B cell (primary cell): ENCODE data around the gene BLOC1S5.

Experiments
- CTCF ChIP-seq: fragments of 200-600 bp; IDR thresholded peaks from one replicate; pipeline ENCODE4 v1.8.0; 2022; ENCODE audit warnings: antibody characterized with exemption, mild to moderate bottlenecking
- EZH2 ChIP-seq: IDR thresholded peaks from 2 replicates; pipeline ENCODE4 v1.6.1; 2012; ENCODE audit warnings: borderline replicate concordance, low read depth, mild to moderate bottlenecking, moderate library complexity, low read length; ENCODE audit not compliant: insufficient read depth, poor library complexity, severe bottlenecking

- TF ChIP-seq CTCF (no peak), EZH2 (no peak)
These were observed 1.3 kb upstream of the BLOC1S5 start for GRCh38 chr6:8065519-8065911.
